K562 (cell line): ENCODE results near the gene ATXN7. TPM values are rescaled to one million over a fixed set of nuclear protein-coding genes. Genes with fewer than 3 reads are reported as not detected.

ENCODE experiments used
- ARHGAP35 ChIP-seq: fragments of 450-650 bp; IDR thresholded peaks from 2 replicates; pipeline ENCODE4 v1.6.1; 2018; ENCODE audit not compliant: partially characterized antibody
- BCL6 ChIP-seq: fragments of 250-450 bp; sonication (Bioruptor Pico); IDR thresholded peaks from 2 replicates; pipeline ENCODE4 v1.4.0; 2020
- CTCFL ChIP-seq: IDR thresholded peaks from 2 replicates; pipeline ENCODE4 v1.6.1; 2011; ENCODE audit warnings: borderline replicate concordance, low read depth, mild to moderate bottlenecking, moderate library complexity, low read length; ENCODE audit not compliant: insufficient read depth, poor library complexity, severe bottlenecking
- ELF1 ChIP-seq: fragments of 200-800 bp; sonication (Bioruptor generic); IDR thresholded peaks from 2 replicates; pipeline ENCODE4 v1.6.1; 2016; ENCODE audit warnings: missing genetic modification characterization, missing compliant biosample characterization
- HES1 ChIP-seq: fragments of 450-650 bp; IDR thresholded peaks from 2 replicates; pipeline ENCODE4 v1.6.1; 2016; ENCODE audit warnings: low read depth, mild to moderate bottlenecking, moderate library complexity
- ILK ChIP-seq: fragments of 450-650 bp; IDR thresholded peaks from 2 replicates; pipeline ENCODE4 v1.6.1; 2016; ENCODE audit warnings: missing genetic modification characterization, low read depth, mild to moderate bottlenecking, missing compliant biosample characterization, moderate library complexity, borderline replicate concordance
- MITF ChIP-seq: IDR thresholded peaks from 2 replicates; pipeline ENCODE4 v1.6.1; 2014; ENCODE audit warnings: antibody characterized with exemption
- MLLT1 ChIP-seq, 2 experiments: fragments of 450-650 bp; IDR thresholded peaks; 2 replicates each; pipeline ENCODE4 v1.6.1; 2016
- MTA3 ChIP-seq: fragments of 450-650 bp; formaldehyde crosslinking; IDR thresholded peaks from 2 replicates; pipeline ENCODE4 v1.6.1; 2017; ENCODE audit warnings: mild to moderate bottlenecking, borderline replicate concordance
- NCOA1 ChIP-seq: fragments of 450-650 bp; IDR thresholded peaks from 2 replicates; pipeline ENCODE4 v1.6.1; 2016; ENCODE audit warnings: low read depth
- PRPF4 ChIP-seq: fragments of 200-400 bp; formaldehyde crosslinking; IDR thresholded peaks from one replicate; pipeline ENCODE4 v1.6.1; 2017; ENCODE audit warnings: low read length, low read depth, mild to moderate bottlenecking; ENCODE audit not compliant: insufficient read depth, poor library complexity, severe bottlenecking
- SNIP1 ChIP-seq: fragments of 450-650 bp; IDR thresholded peaks from 2 replicates; pipeline ENCODE4 v1.7.1; 2017; ENCODE audit warnings: low read depth, mild to moderate bottlenecking
- SREBF2 ChIP-seq: sonication (generic); formaldehyde crosslinking; IDR thresholded peaks from 2 replicates; pipeline ENCODE4 v1.4.0; 2020; ENCODE audit warnings: mild to moderate bottlenecking, missing genetic modification reagents
- TBP ChIP-seq: optimal IDR thresholded peaks from 2 replicates; pipeline ENCODE3; 2011; ENCODE audit warnings: low read depth, low read length, improper control_type of control experiment
- U2AF2 ChIP-seq: fragments of 200-400 bp; formaldehyde crosslinking; optimal IDR thresholded peaks from 2 replicates; pipeline ENCODE3; 2017; ENCODE audit warnings: low read depth, mild to moderate bottlenecking, low read length
- ZBTB12 ChIP-seq: fragments of 250-450 bp; sonication (Bioruptor Pico); IDR thresholded peaks from 2 replicates; pipeline ENCODE4 v1.4.0; 2020
- ZNF316 ChIP-seq: fragments of 450-650 bp; IDR thresholded peaks from 2 replicates; pipeline ENCODE4 v1.6.1; 2016
- ZNF398 ChIP-seq: fragments of 250-450 bp; sonication (Bioruptor Pico); IDR thresholded peaks from 2 replicates; pipeline ENCODE4 v1.8.0; 2021; ENCODE audit warnings: moderate library complexity, mild to moderate bottlenecking, inconsistent platforms
- ZNF444 ChIP-seq: fragments of 250-450 bp; sonication (Bioruptor Pico); IDR thresholded peaks from 2 replicates; pipeline ENCODE4 v1.4.0; 2020; ENCODE audit warnings: mild to moderate bottlenecking, moderate library complexity
- ZSCAN32 ChIP-seq: fragments of 450-650 bp; formaldehyde crosslinking; IDR thresholded peaks from 2 replicates; pipeline ENCODE4 v1.4.0; 2020; ENCODE audit warnings: mild to moderate bottlenecking, moderate library complexity
- polyA plus RNA-seq, 8 experiments: library from polyadenylated mRNA; depleted of rRNA in 4 of 8; stranded (reverse) in 5 of 8; unstranded in 3 of 8; fragments of >200 nt; fragmentation: Nextera tagmentation in 2 of 8; fragmentation: Illumina TruSeq in 1 of 8; extraction: Ambion mirVana in 2 of 8; extraction: Trizol in 1 of 8; gene quantifications; 2 replicates each; pipeline versions ENCODE4 v1.2.1 to v1.2.3, GENCODE V29; 2011 to 2014; ENCODE audit warnings: inconsistent platforms in 1 of 8, missing spikeins in 1 of 8
- total RNA-seq, 7 experiments: library from RNA; depleted of rRNA in 6 of 7; stranded (reverse); fragments of >200 nt in 6 of 7; fragmentation: Illumina TruSeq in 2 of 7; extraction: Trizol in 2 of 7; gene quantifications; 2 replicates each; pipeline versions ENCODE4 v1.2.1 to v1.2.3, GENCODE V29; 2011 to 2021; ENCODE audit warnings: low replicate concordance in 1 of 7

The ATXN7 gene
- total and polyA plus RNA-seq, 9 of the 15 experiments (the other 6 are each of a cell fraction or from before 2014, with no cell fraction given), result 0.41 to 9.2 (median 6.7) TPM

GRCh38 chr3:64023187-64023860, 159.7 kb downstream of the ATXN7 start, which contains the start of gene PSMD6 (continued):
- TF ChIP-seq HES1, result no peak
- no peak for TF ChIP-seq ZSCAN32
- TF ChIP-seq MTA3, result peak; percentile 62; the same call in 1 of the 2 replicates
- no peak for TF ChIP-seq ARHGAP35
- peak; percentile 58 for TF ChIP-seq TBP
- TF ChIP-seq NCOA1, result 0 out of 2 replicates have a peak, but pooled peaks have one; percentile 60
- no peak for TF ChIP-seq ILK (tag)
- TF ChIP-seq CTCFL, result peak; percentile 78
- peak; percentile 72 for TF ChIP-seq SNIP1
- peak; percentile 34; the same call in 1 of the 2 replicates for TF ChIP-seq ZNF316
- TF ChIP-seq MITF, result no peak
- TF ChIP-seq ZNF444, result no peak
- TF ChIP-seq U2AF2, result no peak
- no peak for TF ChIP-seq ZBTB12 (CRISPR knock-in tag)
- TF ChIP-seq SREBF2, result no peak
- TF ChIP-seq ELF1 (tag), result peak; percentile 78
- TF ChIP-seq PRPF4, result no peak
- 0 out of 4 replicates have a peak, but pooled peaks of 1 of the 2 experiments have one; percentile 39 for TF ChIP-seq MLLT1 (IDR thresholded peaks at IDR 0.05)
- TF ChIP-seq BCL6, result no peak
- no peak for TF ChIP-seq ZNF398 (CRISPR knock-in tag)
